IMR-90 (cell line): ENCODE results near the gene NIBAN1. TPM values are rescaled to one million over a fixed set of nuclear protein-coding genes. Genes with fewer than 3 reads are reported as not detected.

Source experiments
- ATAC-seq: fragments of 200-7000 bp; cut with Tn5 transposase; 2 replicates; pipeline ENCODE4 v1.9.1; 2020; ENCODE audit warnings: low read depth, mild to moderate bottlenecking, moderate library complexity
- BruUV-seq: library from RNA; stranded (reverse); fragments of 400-500 nt; replicated peaks from 2 replicates; lab custom pipeline; 2021; lab: Mats Ljungman, UMichigan
- CTCF ChIA-PET: fragments of 300-600 bp; formaldehyde crosslinking; extraction: SDS; loops from one replicate; lab custom pipeline; 2021; ENCODE audit warnings: antibody characterized with exemption; lab: Yijun Ruan, JAX
- POLR2A ChIA-PET: fragments of 300-600 bp; sonication (Branson Sonifier 250); formaldehyde crosslinking; loops from one replicate; lab custom pipeline; 2022; ENCODE audit warnings: antibody characterized with exemption; ENCODE audit not compliant: unreplicated experiment; lab: Charles Lee
- DNase-seq: peaks from one replicate; pipeline ENCODE4 v3.0.0; 2013
- H2AFZ ChIP-seq: replicated peaks from 2 replicates; pipeline ENCODE3; 2013; ENCODE audit warnings: low read length, mild to moderate bottlenecking; ENCODE audit not compliant: poor library complexity
- H2AK5ac ChIP-seq: 2 replicates; pipeline ENCODE4 v1.6.1; 2013; ENCODE audit warnings: low read depth, low read length, inconsistent platforms
- H2AK9ac ChIP-seq: replicated peaks from 2 replicates; pipeline ENCODE3; 2013; ENCODE audit warnings: mild to moderate bottlenecking, low read depth, low read length, moderate library complexity; ENCODE audit not compliant: poor library complexity
- H2BK120ac ChIP-seq: 2 replicates; pipeline ENCODE4 v1.6.1; 2013; ENCODE audit warnings: low read depth, low read length, inconsistent platforms
- H2BK15ac ChIP-seq: 3 replicates; pipeline ENCODE4 v1.6.1; 2013; ENCODE audit warnings: low read depth, low read length, inconsistent platforms
- H2BK20ac ChIP-seq: 2 replicates; pipeline ENCODE4 v1.6.1; 2013; ENCODE audit warnings: low read depth, mild to moderate bottlenecking, inconsistent platforms, low read length, moderate library complexity
- H2BK5ac ChIP-seq: 2 replicates; pipeline ENCODE4 v1.6.1; 2013; ENCODE audit warnings: mild to moderate bottlenecking, low read depth, low read length, inconsistent platforms; ENCODE audit not compliant: poor library complexity, severe bottlenecking
- H3K14ac ChIP-seq: replicated peaks from 2 replicates; pipeline ENCODE4 v1.6.1; 2013; ENCODE audit warnings: low read depth, low read length, inconsistent platforms
- H3K18ac ChIP-seq: 2 replicates; pipeline ENCODE4 v1.6.1; 2013; ENCODE audit warnings: low read depth, low read length, control low read depth
- H3K23ac ChIP-seq: 2 replicates; pipeline ENCODE4 v1.6.1; 2013; ENCODE audit warnings: low read depth, low read length, inconsistent platforms
- H3K27ac ChIP-seq: 2 replicates; pipeline ENCODE4 v1.5.1; 2013; ENCODE audit warnings: mild to moderate bottlenecking, control low read depth, low read length; ENCODE audit not compliant: insufficient read depth
- H3K27me3 ChIP-seq: 2 replicates; pipeline ENCODE4 v1.6.1; 2013; ENCODE audit warnings: low read length; ENCODE audit not compliant: control insufficient read depth, insufficient read depth
- H3K36me3 ChIP-seq: 2 replicates; pipeline ENCODE4 v1.6.1; 2013; ENCODE audit warnings: low read length, mixed read lengths; ENCODE audit not compliant: control insufficient read depth, insufficient read depth
- H3K4ac ChIP-seq: 2 replicates; pipeline ENCODE4 v1.6.1; 2013; ENCODE audit warnings: low read depth, low read length, inconsistent platforms
- H3K4me1 ChIP-seq: 2 replicates; pipeline ENCODE4 v1.6.1; 2013; ENCODE audit warnings: low read length, mixed read lengths; ENCODE audit not compliant: control insufficient read depth, insufficient read depth
- H3K4me2 ChIP-seq: 2 replicates; pipeline ENCODE4 v1.6.1; 2013; ENCODE audit warnings: low read depth, mild to moderate bottlenecking, control low read depth, low read length, moderate library complexity
- H3K4me3 ChIP-seq: 2 replicates; pipeline ENCODE4 v1.5.1; 2013; ENCODE audit warnings: low read depth, mild to moderate bottlenecking, control low read depth, low read length, moderate library complexity; ENCODE audit not compliant: insufficient read depth
- H3K56ac ChIP-seq: 2 replicates; pipeline ENCODE4 v1.6.1; 2013; ENCODE audit warnings: low read length, inconsistent platforms; ENCODE audit not compliant: insufficient read depth; ENCODE audit errors: extremely low read depth
- H3K79me1 ChIP-seq, 2 experiments: 2 replicates each; pipeline ENCODE4 v1.6.1; 2013; ENCODE audit warnings: low read length in 2 of 2, inconsistent platforms in 1 of 2, low read depth in 1 of 2
- H3K9ac ChIP-seq: 2 replicates; pipeline ENCODE4 v1.6.1; 2013; ENCODE audit warnings: low read depth, low read length, control low read depth
- H3K9me1 ChIP-seq: 2 replicates; pipeline ENCODE4 v1.6.1; 2013; ENCODE audit warnings: low read length, inconsistent platforms; ENCODE audit not compliant: insufficient read depth
- H3K9me3 ChIP-seq: 2 replicates; pipeline ENCODE4 v1.6.1; 2013; ENCODE audit warnings: low read length; ENCODE audit not compliant: control insufficient read depth, insufficient read depth
- H4K20me1 ChIP-seq: 2 replicates; pipeline ENCODE4 v1.6.1; 2013; ENCODE audit warnings: low read length, inconsistent platforms; ENCODE audit not compliant: insufficient read depth
- H4K5ac ChIP-seq: 2 replicates; pipeline ENCODE4 v1.6.1; 2013; ENCODE audit warnings: mild to moderate bottlenecking, low read depth, low read length, control low read depth
- H4K8ac ChIP-seq, 2 experiments: 2 replicates each; pipeline ENCODE4 v1.6.1; 2013; ENCODE audit warnings: low read depth in 2 of 2, low read length in 2 of 2, control low read depth in 1 of 2, inconsistent platforms in 1 of 2
- H4K91ac ChIP-seq: 2 replicates; pipeline ENCODE4 v1.6.1; 2013; ENCODE audit warnings: low read depth, low read length, inconsistent platforms; ENCODE audit not compliant: insufficient read depth
- MAZ ChIP-seq: IDR thresholded peaks from 2 replicates; pipeline ENCODE4 v1.6.1; 2012; ENCODE audit warnings: low read depth, mild to moderate bottlenecking, low read length, improper control_type of control experiment, moderate library complexity, borderline replicate concordance
- NFE2L2 ChIP-seq: fragments of 150-350 bp; IDR thresholded peaks from 2 replicates; pipeline ENCODE4 v1.6.1; 2016; ENCODE audit warnings: low read depth, mild to moderate bottlenecking, low read length
- POLR2A ChIP-seq: IDR thresholded peaks from 2 replicates; pipeline ENCODE4 v1.6.1; 2012; ENCODE audit warnings: mild to moderate bottlenecking, low read depth, low read length
- USF2 ChIP-seq: fragments of 150-350 bp; IDR thresholded peaks from 2 replicates; pipeline ENCODE4 v1.6.1; 2017; ENCODE audit warnings: mild to moderate bottlenecking, antibody characterized with exemption, low read length, low read depth
- dilution Hi-C: fragments of 300-500 bp; cut with HindIII; formaldehyde crosslinking; loops from one replicate; pipeline ENCODE4 v1.14.3; 2018; ENCODE audit warnings: low sequenced_read_pairs; ENCODE audit not compliant: unreplicated experiment
- in situ Hi-C: fragments of 300-500 bp; cut with MboI; formaldehyde crosslinking; loops from 3 replicates; pipeline ENCODE4 v1.14.3; 2019; ENCODE audit warnings: low sequenced_read_pairs, inconsistent platforms, mixed read lengths
- intact Hi-C: fragments of 100-400 bp; cut with micrococcal nuclease; formaldehyde crosslinking; loops from 2 replicates; pipeline ENCODE4 v1.10.0; 2022
- polyA plus RNA-seq, 3 experiments: library from polyadenylated mRNA; depleted of rRNA; stranded (reverse); fragments of >200 nt; gene quantifications; 2 replicates each; pipeline ENCODE4 v1.2.3, GENCODE V29; 2012; ENCODE audit warnings: low replicate concordance in 1 of 3
- total RNA-seq: library from RNA; depleted of rRNA; stranded (reverse); fragments of >200 nt; gene quantifications from 2 replicates; pipeline ENCODE4 v1.2.3, GENCODE V29; 2012

NIBAN1 gene
- total and polyA plus RNA-seq, 2 of the 4 experiments (the other 2 are of a cell fraction): 4.0 to 10.0 TPM

GRCh38 chr1:185010361-185010760 lies 36.1 kb upstream of the NIBAN1 start:
- H2BK15ac ChIP-seq: no peak overlapping the region

More at GRCh38 chr1:185010361-185010760, 36.1 kb upstream of the NIBAN1 start:
- Histone ChIP-seq H3K4me2 (no peak overlapping the region), H3K18ac (no peak overlapping the region), H3K27me3 (no peaks in the 10 kb centered on the region; the same call in 1 of the 2 replicates), H3K9ac (no peak overlapping the region), H3K27ac (no peak overlapping the region), H2AFZ (no peak overlapping the region), H4K5ac (no peak overlapping the region), H3K23ac (no peak overlapping the region), H4K8ac (no peak overlapping the region), H3K79me1 (no peaks in the 10 kb centered on the region), H3K4me1 (no peaks in the 10 kb centered on the region), H2AK5ac (no peak overlapping the region), H2BK120ac (no peak overlapping the region), H3K9me1 (no peaks in the 10 kb centered on the region), H3K9me3 (no peaks in the 10 kb centered on the region), H3K36me3 (no peaks in the 10 kb centered on the region), H3K4me3 (no peak overlapping the region), H3K4ac (no peak overlapping the region), H3K14ac (no peak overlapping the region), H4K91ac (no peak overlapping the region), H3K56ac (no peak overlapping the region), H2BK5ac (no peak overlapping the region), H2BK20ac (no peak overlapping the region), H4K20me1 (no peaks in the 10 kb centered on the region), H2AK9ac (no peak overlapping the region)
- ChIA-PET CTCF (no interaction called here), POLR2A (no interaction called here)
- no peak for TF ChIP-seq NFE2L2
- TF ChIP-seq MAZ: no peak
- TF ChIP-seq USF2: no peak
- TF ChIP-seq POLR2A: no peak
- intact Hi-C loops (no loop called here), in situ Hi-C loops (no loop called here), dilution Hi-C loops (no loop called here)
- BruUV-seq: no TSS peak
- ATAC-seq (no peak), DNase-seq (no peak)
